ENCODE results near the gene WDFY4. TPM values are rescaled to one million over a fixed set of nuclear protein-coding genes. Genes with fewer than 3 reads are reported as not detected.

WDFY4 gene
- polyA plus RNA-seq, 1 experiment: not detected

DNA sequence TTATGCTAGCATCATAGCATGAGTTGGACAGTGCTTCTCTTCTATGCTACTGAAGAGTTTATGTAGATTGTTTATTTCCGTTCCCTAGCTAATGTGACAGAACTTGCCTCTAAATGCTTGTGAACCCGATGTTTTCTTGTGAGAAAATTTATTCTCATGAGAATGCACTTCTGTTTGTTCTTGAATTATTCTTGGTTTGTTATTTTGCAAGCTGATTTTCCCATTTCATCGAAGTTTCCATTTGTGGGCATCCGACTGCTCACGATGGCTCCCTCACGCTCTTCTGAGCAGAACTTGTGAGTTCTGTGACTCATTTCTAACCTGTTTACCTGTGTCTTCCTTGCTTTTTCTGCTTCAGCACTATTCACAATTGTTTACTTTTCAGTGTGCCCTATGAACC lies 59.9 kb downstream of the WDFY4 start:
- H3K27me3 ChIP-seq (ENCODE audit: control insufficient read depth, insufficient read depth, low read length): peaks cover 4% of the 10 kb centered on the region; the same call in 1 of the 2 replicates
- ChIA-PET CTCF (no interaction called here), POLR2A (no interaction called here)
- H3K4me3 ChIP-seq (ENCODE audit: low read depth, low read length): no peak overlapping the region
- TF ChIP-seq, protein P1, sequence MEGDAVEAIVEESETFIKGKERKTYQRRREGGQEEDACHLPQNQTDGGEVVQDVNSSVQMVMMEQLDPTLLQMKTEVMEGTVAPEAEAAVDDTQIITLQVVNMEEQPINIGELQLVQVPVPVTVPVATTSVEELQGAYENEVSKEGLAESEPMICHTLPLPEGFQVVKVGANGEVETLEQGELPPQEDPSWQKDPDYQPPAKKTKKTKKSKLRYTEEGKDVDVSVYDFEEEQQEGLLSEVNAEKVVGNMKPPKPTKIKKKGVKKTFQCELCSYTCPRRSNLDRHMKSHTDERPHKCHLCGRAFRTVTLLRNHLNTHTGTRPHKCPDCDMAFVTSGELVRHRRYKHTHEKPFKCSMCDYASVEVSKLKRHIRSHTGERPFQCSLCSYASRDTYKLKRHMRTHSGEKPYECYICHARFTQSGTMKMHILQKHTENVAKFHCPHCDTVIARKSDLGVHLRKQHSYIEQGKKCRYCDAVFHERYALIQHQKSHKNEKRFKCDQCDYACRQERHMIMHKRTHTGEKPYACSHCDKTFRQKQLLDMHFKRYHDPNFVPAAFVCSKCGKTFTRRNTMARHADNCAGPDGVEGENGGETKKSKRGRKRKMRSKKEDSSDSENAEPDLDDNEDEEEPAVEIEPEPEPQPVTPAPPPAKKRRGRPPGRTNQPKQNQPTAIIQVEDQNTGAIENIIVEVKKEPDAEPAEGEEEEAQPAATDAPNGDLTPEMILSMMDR (IDR thresholded peaks at IDR 0.05; ENCODE audit: insufficient read depth, low read depth, low read length): no peak
- DNase-seq (ENCODE audit: low read depth): no peak
- H3K36me3 ChIP-seq (ENCODE audit: control insufficient read depth, insufficient read depth, low read length): no peaks in the 10 kb centered on the region

DNA sequence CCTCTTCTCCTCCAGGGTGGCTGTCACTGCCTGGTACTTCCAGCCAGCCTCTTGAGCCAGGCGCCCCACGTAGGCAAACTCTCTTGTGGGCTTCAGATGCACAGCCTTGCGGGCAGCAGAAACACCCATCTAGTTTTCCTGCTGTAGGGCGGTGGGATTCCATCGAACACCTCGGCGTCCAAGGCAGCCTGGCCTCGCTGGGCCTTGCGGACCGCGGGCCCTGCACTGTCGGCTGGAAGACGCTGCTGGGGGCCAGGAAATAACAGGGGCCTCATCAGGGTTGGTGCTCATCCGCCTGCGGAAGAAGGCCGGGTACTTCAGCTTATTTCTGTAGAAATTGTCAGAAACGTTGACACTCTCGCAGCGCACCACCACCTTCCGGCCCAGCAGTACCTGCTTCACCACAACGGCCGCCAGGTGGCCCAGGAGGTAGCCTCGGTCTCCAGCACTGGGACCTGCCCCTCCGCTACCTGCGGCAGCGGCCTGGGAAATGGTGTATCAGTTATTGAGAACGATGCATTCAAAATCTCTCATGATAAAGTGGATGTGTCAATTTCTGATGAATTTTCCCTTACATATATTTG lies 61.1 kb downstream of the WDFY4 start:
- H3K4me3 ChIP-seq (ENCODE audit: low read depth, low read length): no peak overlapping the region
- H3K36me3 ChIP-seq (ENCODE audit: control insufficient read depth, insufficient read depth, low read length): no peaks in the 10 kb centered on the region
- TF ChIP-seq, protein P1 (IDR thresholded peaks at IDR 0.05; ENCODE audit: insufficient read depth, low read depth, low read length): no peak
- peaks cover 1% of the 10 kb centered on the region; the same call in 1 of the 2 replicates for H3K27me3 ChIP-seq (ENCODE audit: control insufficient read depth, insufficient read depth, low read length)
- no peak for DNase-seq (ENCODE audit: low read depth)
- CTCF ChIA-PET: no interaction called here
- POLR2A ChIA-PET: no interaction called here

DNA sequence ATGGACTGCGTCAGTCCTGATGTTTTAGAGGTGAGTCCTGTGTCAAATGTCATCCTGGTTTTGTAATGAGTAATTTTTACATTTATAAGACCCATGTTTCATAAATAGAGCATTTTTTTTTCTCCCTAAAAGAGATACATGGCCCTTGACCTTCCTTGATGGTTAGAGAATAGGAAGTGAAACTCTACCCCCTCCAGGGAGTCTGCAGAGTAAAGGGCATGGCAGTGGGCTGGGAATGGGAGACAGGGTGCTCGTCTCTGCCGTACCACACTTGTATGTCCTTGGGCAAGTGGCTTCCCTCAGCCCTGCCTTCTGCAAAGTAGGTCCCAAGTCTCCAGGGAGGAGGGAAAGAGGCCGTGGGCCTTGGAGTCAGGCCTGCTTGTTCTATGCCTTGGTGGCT lies 63.9 kb downstream of the WDFY4 start:
- TF ChIP-seq, protein P1 (IDR thresholded peaks at IDR 0.05; ENCODE audit: insufficient read depth, low read depth, low read length): no peak
- Histone ChIP-seq H3K4me3 (ENCODE audit: low read depth, low read length) (no peak overlapping the region), H3K27me3 (ENCODE audit: control insufficient read depth, insufficient read depth, low read length) (peaks cover 4% of the 10 kb centered on the region; the same call in 1 of the 2 replicates), H3K36me3 (ENCODE audit: control insufficient read depth, insufficient read depth, low read length) (no peaks in the 10 kb centered on the region)
- CTCF ChIA-PET: no interaction called here
- DNase-seq (ENCODE audit: low read depth): no peak
- POLR2A ChIA-PET: no interaction called here

DNA sequence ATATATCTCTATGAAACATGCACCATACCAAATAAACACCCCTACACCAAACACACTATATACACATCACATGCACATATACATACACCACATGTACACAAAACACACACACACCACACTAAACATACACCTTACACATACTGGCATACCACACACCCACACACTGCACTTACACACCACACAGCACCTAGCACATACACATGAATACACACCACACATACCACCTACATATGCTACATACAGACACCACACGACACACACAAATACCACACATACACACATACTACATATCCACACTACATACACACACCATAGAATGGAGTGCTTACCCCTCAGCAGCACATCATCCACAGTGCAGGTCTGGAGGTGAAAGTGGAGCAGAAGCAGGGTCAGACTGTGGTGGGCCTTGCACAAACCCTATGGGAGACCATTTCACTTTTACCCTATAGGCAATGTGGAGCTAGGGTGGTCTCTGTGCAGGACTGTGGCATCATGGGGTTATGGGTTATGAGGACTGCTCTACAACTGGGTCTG lies 64.6 kb downstream of the WDFY4 start:
- H3K36me3 ChIP-seq (ENCODE audit: control insufficient read depth, insufficient read depth, low read length): no peaks in the 10 kb centered on the region
- ChIA-PET POLR2A (no interaction called here), CTCF (no interaction called here)
- no peak for DNase-seq (ENCODE audit: low read depth)
- TF ChIP-seq, protein P1 (IDR thresholded peaks at IDR 0.05; ENCODE audit: insufficient read depth, low read depth, low read length): no peak
- H3K27me3 ChIP-seq (ENCODE audit: control insufficient read depth, insufficient read depth, low read length): peaks cover 4% of the 10 kb centered on the region; the same call in 1 of the 2 replicates
- H3K4me3 ChIP-seq (ENCODE audit: low read depth, low read length): no peak overlapping the region

DNA sequence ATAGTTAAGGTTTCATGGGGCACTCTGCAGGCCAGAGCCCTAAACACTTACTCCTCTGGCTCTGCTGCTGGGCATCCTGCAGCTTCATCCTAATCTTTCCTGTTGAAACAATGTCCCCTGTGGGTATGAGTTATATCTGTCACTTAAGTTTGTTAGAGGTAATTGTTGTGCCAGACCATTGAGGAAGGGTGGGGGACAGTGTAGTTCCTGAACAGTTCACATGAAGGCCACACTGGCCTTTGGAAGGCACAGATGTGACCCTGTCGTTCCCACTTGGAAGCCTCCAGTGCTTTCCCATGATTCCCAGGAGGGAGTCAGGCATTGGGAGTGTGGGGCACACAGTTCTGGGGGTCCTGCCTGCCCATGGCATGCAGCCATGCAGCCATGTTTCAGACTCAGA lies 65.3 kb downstream of the WDFY4 start:
- no peak overlapping the region for H3K4me3 ChIP-seq (ENCODE audit: low read depth, low read length)
- TF ChIP-seq, protein P1 (IDR thresholded peaks at IDR 0.05; ENCODE audit: insufficient read depth, low read depth, low read length): no peak
- no peaks in the 10 kb centered on the region for H3K36me3 ChIP-seq (ENCODE audit: control insufficient read depth, insufficient read depth, low read length)
- DNase-seq (ENCODE audit: low read depth): no peak
- ChIA-PET POLR2A (no interaction called here), CTCF (no interaction called here)
- H3K27me3 ChIP-seq (ENCODE audit: control insufficient read depth, insufficient read depth, low read length): peaks cover 3% of the 10 kb centered on the region; the same call in 1 of the 2 replicates
